Measurements from ENCODE around the gene SH3BP2.
A peak's percentile ranks its signal among the peaks of the same experiment; 100 is the strongest.

SH3BP2 gene

GRCh38 chr4:2804449-2804972 is 11.6 kb downstream of the SH3BP2 start:
- no peak for DNase-seq

GRCh38 chr4:2804973-2805501 is 12.2 kb downstream of the SH3BP2 start:
- no peak for DNase-seq

GRCh38 chr4:2805712-2806389 is 13.0 kb downstream of the SH3BP2 start:
- no peak for DNase-seq

GRCh38 chr4:2806390-2807355 is 13.8 kb downstream of the SH3BP2 start:
- DNase-seq: no peak

GRCh38 chr4:2807571-2807970 is 14.7 kb downstream of the SH3BP2 start:
- no peak for DNase-seq

GRCh38 chr4:2808001-2808400 is 15.1 kb downstream of the SH3BP2 start:
- no peak for DNase-seq

- DNase-seq: no peak
Observed at GRCh38 chr4:2809610-2810180, 16.8 kb downstream of the SH3BP2 start.

GRCh38 chr4:2810388-2810787 is 17.5 kb downstream of the SH3BP2 start:
- no peak for DNase-seq

GRCh38 chr4:2811830-2812611 is 19.1 kb downstream of the SH3BP2 start:
- DNase-seq: peak; percentile 91 to 94

GRCh38 chr4:2812612-2813354 is 19.9 kb downstream of the SH3BP2 start:
- DNase-seq: peak; percentile 21 to 46

GRCh38 chr4:2813446-2814405 is 20.8 kb downstream of the SH3BP2 start:
- DNase-seq: no peak

- DNase-seq: no peak
Observed at GRCh38 chr4:2814627-2815270, 21.9 kb downstream of the SH3BP2 start.

GRCh38 chr4:2816401-2816954 is 23.6 kb downstream of the SH3BP2 start:
- peak; percentile 45 to 65 for DNase-seq

- no peak for DNase-seq
Observed at GRCh38 chr4:2817137-2817536, 24.3 kb downstream of the SH3BP2 start.

GRCh38 chr4:2817701-2818350 is 24.9 kb downstream of the SH3BP2 start:
- DNase-seq: no peak

- no peak for DNase-seq
Observed at GRCh38 chr4:2818351-2818939, 25.6 kb downstream of the SH3BP2 start.

- DNase-seq: no peak
Observed at GRCh38 chr4:2819244-2820215, 26.6 kb downstream of the SH3BP2 start.

Data from Kasumi-1 (cell line).